ENCODE data around the gene PTER. TPM values are rescaled to one million over a fixed set of nuclear protein-coding genes. Genes with fewer than 3 reads are reported as not detected.

The PTER gene, protein sequence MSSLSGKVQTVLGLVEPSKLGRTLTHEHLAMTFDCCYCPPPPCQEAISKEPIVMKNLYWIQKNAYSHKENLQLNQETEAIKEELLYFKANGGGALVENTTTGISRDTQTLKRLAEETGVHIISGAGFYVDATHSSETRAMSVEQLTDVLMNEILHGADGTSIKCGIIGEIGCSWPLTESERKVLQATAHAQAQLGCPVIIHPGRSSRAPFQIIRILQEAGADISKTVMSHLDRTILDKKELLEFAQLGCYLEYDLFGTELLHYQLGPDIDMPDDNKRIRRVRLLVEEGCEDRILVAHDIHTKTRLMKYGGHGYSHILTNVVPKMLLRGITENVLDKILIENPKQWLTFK
- not detected in 2 replicates for total RNA-seq (2014; rRNA removed; shearing (Covaris generic))

DNA sequence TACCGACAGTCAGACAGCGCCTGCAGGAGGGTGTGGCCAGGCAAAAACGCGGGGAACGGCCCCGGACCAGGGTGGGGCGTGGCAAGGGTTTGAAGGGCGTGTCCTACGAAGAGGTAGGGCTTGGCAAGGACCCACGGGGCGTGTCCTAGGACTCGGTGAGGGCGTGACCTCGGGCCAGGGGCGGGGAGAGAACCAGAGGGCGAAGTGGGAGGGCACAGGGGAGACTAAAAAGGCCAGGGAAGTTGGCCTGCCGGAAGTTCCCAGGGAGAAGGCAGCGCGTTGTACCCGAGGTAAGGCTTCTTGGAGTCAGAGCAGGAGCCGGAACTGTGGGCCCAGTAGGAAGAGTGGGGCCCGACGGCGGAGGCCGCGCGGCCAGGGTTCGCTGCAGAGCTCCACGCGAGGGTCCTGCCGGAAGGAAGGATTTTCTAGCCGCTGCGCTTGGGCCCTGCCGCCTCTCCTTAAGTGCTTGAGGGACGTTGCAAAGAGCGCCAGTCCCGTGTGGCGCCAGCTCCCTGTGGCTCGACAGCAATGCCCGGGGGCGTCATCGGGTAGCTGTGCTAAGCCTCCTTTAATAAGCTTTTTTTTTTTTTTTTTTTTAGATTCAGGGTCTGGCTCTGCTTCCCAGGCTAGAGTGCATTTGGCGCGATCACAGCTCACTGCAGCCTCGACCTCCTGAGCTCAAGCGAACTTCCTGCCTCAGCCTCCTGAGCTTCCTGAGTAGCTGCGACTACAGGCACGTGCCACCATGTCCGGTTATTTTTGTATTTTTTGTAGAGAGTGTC lies at the start of gene PTER:
PTER (plus strand) TSS at position 253 of the 782 bp plus-strand sequence. CDS start 47,375 bp downstream, outside the sequence.
- DNase-seq (ENCODE audit: low spot score): no peak

DNA sequence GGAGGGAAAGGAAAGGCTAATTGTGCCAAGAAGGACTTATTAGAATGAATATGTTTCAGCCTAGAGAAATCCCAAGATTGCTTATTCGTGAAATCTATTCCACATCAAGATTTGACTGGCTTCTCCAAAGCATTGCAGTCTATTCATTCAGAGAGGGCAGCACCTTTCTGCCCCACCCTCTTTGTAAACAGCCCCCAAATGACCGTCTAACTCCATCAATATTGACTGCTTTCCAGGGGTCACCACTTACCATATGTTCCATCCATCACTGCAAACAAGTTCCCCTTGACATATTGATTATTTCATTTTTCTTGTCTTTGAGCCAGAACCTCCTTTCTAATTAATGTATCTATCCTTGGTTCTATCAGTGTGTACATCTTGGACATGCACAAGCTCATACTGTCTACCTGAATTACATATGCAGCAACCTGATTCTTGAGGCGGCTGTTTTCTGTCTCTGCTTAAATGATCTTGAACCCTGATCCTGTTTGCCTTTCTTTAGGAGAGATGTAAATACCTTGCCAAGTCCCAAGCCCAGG lies 44.2 kb upstream of the PTER start:
- no peak for DNase-seq (ENCODE audit: low spot score)

DNA sequence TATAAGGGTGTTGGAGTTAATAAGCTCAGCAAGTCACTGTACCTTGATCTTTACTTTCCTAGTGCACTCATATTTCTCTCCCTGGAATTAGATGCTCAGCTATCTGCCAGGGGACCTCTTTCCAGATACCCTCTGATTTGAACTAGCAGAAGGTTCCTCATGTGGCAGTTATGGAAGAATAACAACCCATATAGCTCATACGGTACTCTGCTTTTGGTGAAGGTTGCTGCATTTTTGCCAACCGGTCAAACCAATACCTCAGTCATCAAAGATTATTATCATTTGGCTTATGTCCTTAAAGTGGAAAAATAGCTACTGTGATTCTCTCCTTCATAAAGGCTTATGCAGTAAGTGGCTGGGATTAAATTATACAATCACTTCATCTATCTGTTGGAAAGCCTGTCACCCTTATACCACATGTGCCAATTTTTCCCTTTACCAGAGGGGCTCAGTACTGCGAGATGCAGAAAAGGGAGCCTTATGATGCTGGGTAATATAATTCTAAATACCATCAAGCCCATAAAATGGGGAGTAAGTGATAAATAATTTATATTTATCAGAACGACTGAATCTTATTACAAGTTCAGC lies 43.4 kb upstream of the PTER start:
- no peak for DNase-seq (ENCODE audit: low spot score)

DNA sequence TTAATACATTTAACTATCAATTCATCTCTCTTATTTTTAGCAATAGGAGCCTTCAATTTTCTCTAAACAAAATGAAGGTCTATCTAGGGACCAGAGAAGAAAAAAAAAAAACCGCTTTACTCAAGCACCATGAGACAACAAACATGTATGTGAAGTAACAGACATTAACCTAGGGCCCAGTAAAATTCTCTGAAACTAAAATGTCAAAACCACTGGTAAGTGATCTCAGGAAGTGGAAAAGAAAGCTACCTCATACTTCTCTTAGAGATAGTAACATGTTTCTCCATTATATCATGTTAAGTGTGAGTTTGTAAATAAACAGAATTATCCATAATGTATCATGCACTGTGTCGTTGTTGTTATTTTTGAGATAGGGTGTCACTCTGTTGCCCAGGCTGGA lies 35.4 kb upstream of the PTER start:
- no peak for DNase-seq (ENCODE audit: low spot score)

DNA sequence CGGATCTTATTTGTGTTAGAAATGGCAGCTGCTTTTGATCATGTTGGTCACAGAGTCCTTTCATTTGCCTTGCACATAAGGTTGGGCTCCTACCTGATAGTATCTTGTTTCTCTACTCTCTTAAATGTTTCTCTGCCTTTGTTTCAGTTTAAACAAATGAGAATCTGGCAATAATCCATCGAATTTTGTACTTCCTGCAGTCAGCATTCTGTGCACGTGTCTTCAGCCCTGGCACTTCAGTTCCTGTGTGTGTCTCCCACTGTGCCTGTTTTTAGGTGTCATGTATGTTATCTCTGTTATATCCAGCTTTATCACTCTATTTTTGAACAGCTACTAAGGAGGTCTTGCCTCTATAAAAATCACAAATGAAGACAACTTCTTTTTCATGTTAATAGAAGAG lies 28.4 kb upstream of the PTER start:
- DNase-seq (ENCODE audit: low spot score): no peak

DNA sequence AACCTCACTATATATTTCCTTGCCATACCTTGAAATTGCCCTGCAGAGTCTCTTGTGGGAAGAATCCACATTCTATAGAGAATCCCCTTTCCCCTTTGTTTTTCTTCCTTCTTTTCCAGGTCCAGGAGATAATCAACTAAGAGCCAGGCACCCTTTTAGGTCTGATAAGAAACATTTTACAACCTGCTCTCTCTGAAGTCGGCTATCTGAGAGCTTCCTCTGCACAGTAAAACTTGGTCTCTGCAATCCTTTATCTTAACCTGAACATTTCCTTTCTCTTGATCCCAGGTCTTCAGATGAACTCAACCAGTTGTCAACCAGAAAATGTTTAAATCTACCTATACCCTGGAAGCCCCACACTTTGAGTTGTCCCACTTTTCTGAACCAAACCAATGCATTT lies 19.5 kb upstream of the PTER start:
- DNase-seq (ENCODE audit: low spot score): no peak

DNA sequence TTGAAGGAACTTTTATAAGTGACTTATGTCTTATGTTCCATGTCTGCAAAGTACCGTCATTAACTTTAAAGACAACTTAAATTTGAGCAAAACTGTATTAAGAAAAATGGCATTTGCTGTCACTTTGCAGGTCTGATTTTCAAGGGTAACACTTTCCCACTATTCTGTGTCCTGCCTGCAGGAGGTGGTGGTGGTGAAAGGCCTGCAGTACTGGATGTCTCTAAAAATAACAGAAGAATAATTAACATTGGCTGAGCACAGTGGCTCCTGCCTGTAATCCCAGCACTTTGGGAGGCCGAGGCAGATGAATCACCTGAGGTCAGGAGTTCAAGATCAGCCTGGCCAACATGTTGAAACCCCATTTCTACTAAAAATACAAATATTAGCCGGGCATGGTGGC lies 13.2 kb upstream of the PTER start:
- DNase-seq (ENCODE audit: low spot score): no peak

DNA sequence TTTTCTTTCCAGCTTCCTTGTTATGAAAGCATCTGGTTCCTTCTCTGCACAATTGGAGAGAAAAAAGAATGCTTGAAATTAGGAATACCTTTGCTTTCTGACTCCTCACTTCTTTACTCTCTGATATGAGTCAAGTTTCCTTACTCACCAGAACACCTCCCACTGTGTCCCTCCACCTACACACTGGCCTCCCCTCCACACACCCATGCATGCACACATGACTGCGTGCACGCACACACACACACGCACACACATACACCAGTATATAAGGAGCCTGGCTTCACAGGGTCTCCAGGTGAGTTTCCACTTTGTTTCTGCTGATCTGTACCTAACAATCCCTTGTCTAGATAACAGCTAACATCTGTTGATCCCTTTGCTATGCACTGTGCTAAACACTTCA lies 11.4 kb upstream of the PTER start:
- DNase-seq (ENCODE audit: low spot score): no peak

DNA sequence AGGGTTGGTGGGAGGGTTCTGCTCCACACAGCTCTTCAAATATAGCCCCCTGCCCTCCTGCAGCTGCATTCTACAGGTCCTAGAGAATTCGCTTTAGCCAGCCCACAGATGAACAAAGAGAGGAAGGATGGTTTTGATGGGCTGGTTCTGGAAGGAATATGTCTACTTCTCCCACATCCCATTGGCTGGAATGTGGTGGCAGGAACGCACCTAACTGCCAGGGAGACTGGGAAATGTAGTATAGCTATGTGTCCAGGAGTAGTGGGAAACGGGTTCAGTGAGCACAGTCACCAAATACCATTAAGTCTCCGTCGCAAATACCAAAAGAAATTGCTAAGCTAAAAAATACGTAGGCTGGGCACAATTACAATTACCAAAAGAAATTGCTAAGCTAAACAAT lies 7.3 kb upstream of the PTER start:
- no peak for DNase-seq (ENCODE audit: low spot score)

DNA sequence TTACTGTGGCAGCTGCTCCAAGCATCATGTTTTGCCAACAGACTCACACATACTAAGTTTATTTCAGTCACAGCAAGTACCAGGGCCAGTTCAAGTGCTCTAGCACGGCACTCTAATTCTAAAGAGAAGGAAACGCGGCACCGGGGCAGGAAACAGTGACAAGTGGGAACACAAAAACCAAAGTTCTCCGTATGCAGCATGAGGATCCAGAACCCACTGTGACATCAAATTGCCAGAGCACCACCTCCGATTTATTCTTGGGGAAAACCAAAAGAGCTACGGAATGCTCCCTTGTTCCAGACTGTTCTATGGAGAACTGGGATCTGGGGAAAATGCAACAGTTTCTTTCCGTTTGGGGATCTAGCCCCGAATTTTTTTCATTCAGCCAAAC lies 448 bp upstream of the PTER start:
- DNase-seq (ENCODE audit: low spot score): no peak

DNA sequence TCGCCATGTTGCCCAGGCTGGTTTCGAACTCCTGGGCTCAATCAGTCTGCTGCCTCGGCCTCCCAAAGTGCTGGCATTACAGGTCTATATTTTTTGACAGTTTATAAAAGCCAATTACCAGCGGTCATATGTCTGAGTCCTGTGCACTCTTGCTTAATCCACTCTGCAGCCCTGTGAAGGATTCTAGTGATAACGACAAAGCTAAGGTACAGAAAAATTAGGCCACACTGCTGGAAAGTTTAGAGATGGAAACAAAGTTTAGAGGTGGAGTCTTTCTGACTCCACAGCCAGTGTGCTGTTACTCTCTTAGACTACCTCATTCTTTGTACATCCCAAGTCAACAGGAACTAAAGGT lies 707 bp downstream of the PTER start:
- DNase-seq (ENCODE audit: low spot score): no peak

DNA sequence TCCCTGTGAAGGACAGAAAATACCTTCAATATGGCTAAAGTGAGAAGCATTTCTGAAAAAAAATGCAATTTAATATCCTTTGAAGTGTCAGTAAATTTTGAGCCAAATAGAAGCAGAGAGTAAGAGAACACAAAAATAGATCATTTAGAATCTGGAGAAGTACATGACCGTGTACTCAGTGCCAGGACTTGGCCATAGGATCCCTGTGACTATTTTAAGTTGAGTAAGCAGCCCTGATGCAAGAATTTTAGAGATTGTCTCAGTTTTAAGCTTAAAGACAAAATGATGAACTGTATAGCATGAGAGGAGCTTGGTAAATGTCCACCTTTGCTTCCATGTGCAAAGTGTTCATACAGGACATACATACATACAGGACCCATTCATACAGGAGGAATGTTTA lies 2.5 kb downstream of the PTER start:
- no peak for DNase-seq (ENCODE audit: low spot score)

DNA sequence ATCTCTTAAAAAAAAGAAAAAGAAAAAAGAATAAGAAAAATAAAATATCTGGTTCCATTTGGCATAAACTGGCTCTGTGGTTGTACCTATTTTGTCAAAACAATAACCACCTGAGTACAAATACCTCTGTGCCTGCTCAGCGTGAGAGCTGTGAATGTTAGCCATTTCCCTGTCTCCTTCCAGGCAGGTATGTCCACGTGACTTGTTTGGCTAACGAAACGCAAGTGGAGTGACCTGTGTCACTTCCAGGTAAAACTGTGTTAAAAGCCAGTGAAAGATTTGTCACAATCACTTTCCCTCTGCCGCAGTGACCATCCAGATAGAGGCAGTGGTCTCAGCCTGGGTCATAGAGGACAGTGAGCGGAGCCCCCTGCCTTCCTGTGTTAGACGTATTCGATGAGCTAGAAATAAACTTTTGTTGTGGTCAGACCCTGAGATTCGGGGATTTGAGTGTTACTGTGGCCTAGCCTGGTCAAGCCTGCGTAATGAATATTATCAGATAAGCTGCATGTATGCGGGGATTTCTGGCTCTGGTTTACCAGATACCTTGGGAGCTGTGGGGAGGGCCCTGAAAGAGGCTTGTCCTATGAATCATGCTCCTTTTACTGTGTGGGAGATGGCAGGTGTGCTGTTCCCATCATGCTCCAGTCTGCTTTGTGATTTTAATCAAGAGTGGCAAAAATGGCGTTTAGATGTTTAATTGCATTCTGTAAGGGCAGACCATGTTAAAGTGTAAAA lies 3.8 kb downstream of the PTER start:
- no peak for DNase-seq (ENCODE audit: low spot score)

DNA sequence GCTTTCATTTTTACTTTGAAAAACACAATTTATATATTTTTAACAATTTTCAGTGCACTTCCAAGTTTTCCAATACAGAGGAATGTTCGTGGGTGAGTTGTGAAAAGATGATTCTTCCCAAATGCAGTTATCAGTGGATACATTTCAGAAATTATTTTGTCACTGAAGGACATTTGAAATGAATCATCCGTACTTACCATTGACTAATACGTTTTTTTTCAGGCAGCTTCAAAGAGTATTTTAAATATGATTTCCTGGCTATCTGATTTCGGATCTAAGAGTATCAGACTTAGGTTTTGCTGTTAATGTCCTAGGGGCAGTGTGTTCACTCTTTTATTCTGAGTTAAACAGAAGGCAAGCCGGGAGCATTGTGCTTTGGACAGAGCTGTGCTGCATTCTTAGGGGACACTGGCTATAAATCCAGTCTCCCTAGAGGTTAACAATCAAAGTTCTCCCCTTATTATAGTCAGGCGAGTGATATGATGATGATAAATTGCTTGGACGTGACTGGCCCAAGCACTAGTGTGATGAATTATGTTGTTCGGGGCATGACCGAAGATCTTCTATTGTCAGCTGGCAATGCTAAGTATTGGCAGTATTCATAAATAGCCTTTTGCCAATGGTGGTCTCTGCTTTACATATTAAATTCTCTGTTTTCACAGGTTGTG lies 4.5 kb downstream of the PTER start:
- no peak for DNase-seq (ENCODE audit: low spot score)

DNA sequence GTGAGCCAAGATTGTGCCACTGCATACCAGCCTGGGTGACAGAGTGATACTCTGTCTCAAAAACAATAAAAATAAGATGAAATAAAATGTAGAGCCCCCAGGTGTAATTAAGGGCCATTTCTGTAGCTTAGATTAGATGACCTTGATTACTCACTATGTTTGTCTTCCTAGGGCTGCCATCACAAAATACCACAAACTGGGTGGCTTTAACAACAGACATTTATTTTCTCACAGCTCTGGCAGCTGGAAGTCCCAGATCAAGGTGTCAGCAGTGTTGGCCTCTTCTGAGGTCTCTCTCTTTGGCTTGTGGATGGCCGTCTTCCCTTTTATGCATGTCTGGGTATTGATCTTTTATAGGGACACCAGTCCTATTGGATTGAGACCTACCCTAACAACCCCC lies 6.1 kb downstream of the PTER start:
- DNase-seq (ENCODE audit: low spot score): no peak

DNA sequence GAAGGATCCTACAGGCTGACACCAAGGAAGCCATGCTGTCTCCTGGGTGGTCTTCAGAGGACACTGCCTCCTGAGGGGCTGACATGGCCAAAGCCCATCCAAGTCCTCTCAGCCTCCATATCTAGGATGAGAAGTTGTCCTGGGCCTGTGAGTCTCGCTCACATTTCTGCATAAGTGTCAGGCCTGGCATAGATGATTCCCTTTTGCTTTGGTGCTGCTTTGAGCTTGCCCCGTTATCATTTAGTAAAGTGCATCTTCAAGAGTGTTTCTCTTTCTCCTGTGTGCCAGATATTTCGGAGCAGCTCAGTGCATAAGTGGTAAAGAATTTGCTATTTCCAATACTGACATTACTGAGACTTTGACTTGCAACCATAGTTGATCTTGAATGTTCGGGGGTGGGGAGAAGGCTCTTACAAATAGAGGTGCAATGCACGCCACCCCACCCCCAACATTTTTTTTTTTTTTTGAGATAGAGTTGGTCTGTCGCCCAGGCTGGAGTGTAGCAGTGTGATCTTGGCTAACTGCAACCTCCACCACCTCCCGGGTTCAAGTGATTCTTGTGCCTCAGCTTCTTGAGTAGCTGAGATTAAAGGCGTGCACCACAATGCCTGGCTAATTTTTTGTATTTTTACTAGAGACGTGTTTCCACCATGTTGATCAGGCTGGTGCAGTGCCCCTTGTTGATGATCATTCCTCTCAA lies 9.1 kb downstream of the PTER start:
- DNase-seq (ENCODE audit: low spot score): no peak

DNA sequence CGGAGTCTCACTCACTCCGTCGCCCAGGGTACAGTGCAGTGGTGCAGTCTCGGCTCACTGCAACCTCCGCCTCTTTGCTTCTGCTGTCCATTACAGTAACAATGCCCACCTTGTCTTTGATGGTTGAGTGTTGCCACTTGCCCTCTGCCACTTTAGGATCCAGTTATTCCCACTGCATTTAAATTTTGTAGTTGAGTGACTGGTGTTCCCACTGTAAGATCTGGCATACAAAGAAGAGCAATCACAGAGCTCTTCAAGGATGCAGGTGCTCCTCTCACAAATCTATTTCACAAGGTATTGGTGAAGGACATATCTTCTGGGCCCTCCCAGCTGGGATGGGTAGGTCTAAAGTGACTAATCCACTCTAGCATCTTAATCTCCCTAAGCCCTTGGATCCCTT lies 12.6 kb downstream of the PTER start:
- no peak for DNase-seq (ENCODE audit: low spot score)

DNA sequence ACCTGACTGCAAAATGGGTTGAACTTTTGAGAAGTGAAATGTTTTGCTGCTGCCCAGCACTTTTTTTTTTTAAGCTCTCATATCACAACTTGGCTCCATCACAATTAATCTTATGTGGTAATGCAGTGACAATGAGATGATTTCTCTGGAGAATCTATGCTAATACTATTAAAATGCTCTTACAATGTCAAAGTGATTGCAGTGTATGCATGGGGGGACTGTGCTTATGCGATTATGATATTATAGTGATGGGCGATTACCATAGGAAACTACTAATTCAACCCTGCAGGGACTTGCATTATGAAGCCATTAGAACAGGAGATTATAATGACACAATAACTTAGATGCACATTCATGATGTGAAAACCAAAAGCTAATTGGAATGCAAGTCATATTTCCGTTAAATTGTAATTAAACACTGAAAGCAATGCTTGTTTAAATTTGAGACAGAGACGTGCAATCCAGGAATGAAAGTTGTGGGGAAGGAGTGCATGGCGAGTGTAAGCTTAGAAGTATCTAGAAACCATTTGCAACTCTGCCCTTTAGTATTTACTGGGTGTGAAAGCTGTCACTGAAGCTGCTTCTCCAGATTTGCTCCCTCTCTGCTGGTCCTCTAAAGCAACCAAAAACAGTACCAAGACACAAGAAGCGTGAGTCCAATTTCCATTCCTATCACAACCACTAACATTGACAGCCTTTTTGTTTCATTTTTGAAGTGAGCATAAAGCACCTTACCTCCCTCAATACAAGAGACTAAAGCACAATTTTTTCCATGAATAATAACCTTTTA lies 21.6 kb downstream of the PTER start:
- no peak for DNase-seq (ENCODE audit: low spot score)

DNA sequence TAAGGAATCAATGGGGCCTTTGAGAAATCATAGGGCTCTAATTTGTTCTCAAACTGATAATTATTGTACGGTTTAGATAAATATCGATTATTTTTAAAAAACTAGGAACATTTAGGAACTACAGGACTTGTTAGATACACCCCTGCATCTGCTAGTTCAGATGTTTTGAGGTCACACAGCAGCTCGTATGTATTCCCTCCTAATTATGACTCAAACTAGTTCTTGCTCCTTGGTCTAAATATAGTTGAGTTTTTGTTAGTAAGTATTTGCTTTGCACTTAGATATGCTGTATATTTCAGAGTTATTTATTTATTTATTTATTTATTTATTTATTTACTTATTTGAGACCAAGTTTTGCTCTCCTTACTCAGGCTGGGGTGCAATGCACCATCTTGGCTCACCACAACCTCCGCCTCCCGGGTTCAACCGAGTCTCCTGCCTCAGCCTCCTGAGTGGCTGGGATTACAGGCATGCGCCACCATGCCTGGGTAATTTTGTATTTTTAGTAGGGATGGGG lies 22.7 kb downstream of the PTER start:
- no peak for DNase-seq (ENCODE audit: low spot score)

DNA sequence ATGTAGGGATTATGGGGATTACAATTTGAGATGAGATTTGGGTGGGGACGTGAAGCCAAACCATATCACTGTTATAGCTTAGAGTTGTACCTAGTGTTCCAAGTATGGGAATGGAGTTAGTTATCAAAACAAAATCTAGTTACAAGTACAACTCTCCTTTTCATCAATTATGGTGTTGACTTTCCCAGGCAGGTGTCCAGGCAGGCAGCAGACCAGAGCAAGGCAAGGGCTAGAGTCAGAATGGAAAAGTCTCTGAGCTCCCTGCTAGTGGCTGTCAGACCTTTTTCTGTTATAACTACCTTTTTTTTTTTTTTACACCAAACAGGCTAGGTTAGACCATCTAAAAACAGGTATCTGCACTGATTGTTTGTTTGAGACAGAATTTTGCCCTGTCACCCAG lies 29.2 kb downstream of the PTER start:
- DNase-seq (ENCODE audit: low spot score): no peak
